Activated CD4-positive, alpha-beta memory T cell treated with anti-CD3 and anti-CD28 coated beads for 36 hours (primary cell): ENCODE data around the gene TRANK1. TPM values are rescaled to one million over a fixed set of nuclear protein-coding genes. Genes with fewer than 3 reads are reported as not detected.
"Not testable (repeated sequence)": the region's sequence is repeated elsewhere in the genome, so short reads cannot be mapped to it uniquely, and the experiment has no call there.

Experiments used
- CTCF ChIA-PET: fragments of 350-600 bp; sonication (Branson Sonifier 250); formaldehyde crosslinking; loops from one replicate; lab custom pipeline; 2021; ENCODE audit warnings: antibody characterized with exemption, inconsistent platforms; lab: Charles Lee
- POLR2A ChIA-PET: fragments of 350-600 bp; sonication (Branson Sonifier 250); formaldehyde crosslinking; loops from one replicate; lab custom pipeline; 2021; ENCODE audit warnings: antibody characterized with exemption; lab: Charles Lee
- DNase-seq: peaks from one replicate; pipeline ENCODE4 v3.0.0-alpha.2; 2020
- H3K27ac Mint-ChIP-seq: one replicate; pipeline ENCODE4 v1.8.0; 2021; ENCODE audit warnings: mixed read lengths
- H3K27me3 Mint-ChIP-seq: one replicate; pipeline ENCODE4 v1.8.0; 2021; ENCODE audit warnings: mixed read lengths
- H3K36me3 Mint-ChIP-seq: one replicate; pipeline ENCODE4 v1.8.0; 2021; ENCODE audit warnings: mixed read lengths
- H3K4me1 Mint-ChIP-seq: one replicate; pipeline ENCODE4 v1.8.0; 2021; ENCODE audit warnings: low read depth, mixed read lengths
- H3K4me3 Mint-ChIP-seq: one replicate; pipeline ENCODE4 v1.8.0; 2021; ENCODE audit warnings: mild to moderate bottlenecking, mixed read lengths
- H3K9me3 Mint-ChIP-seq: one replicate; pipeline ENCODE4 v1.8.0; 2021; ENCODE audit warnings: mixed read lengths
- intact Hi-C: fragments of 100-400 bp; cut with micrococcal nuclease; formaldehyde crosslinking; loops from one replicate; pipeline ENCODE4 v1.15.1; 2023
- total RNA-seq, 2 experiments: library from RNA; stranded (reverse); gene quantifications; one replicate each; pipeline ENCODE4 v1.2.3, GENCODE V29; 2021

Gene TRANK1
- total RNA-seq, 2 experiments from 2014 or later = 11.7 to 17.1 TPM

- peak overlapping the region; percentile 81 for H3K27ac Mint-ChIP-seq
- intact Hi-C loops = loop anchor here (1.0 to 2.0 kb wide), 5 partner anchors 15 to 233 kb away; partner anchors contain the start of genes EPM2AIP1 and MLH1
- no peaks in the 10 kb centered on the region for H3K9me3 Mint-ChIP-seq
- peak overlapping the region; percentile 59 for H3K4me3 Mint-ChIP-seq
- POLR2A ChIA-PET = interaction anchor here (0.9 to 1.3 kb wide), 2 partner anchors 16 to 36 kb away, joined by 4 to 5 read pairs; no protein-coding TSS in a partner anchor
- peak; percentile 47 for DNase-seq
- CTCF ChIA-PET = interaction anchor here (0.7 to 1.1 kb wide), 6 partner anchors 17 to 329 kb away, joined by 3 to 8 read pairs (median 3); no protein-coding TSS in a partner anchor
- H3K36me3 Mint-ChIP-seq = no peaks in the 10 kb centered on the region
- H3K27me3 Mint-ChIP-seq = no peaks in the 10 kb centered on the region
- H3K4me1 Mint-ChIP-seq = peaks cover 41% of the 10 kb centered on the region
These were observed 32.7 kb downstream of the TRANK1 start for GRCh38 chr3:36911990-36912804.

- no peak overlapping the region for H3K4me3 Mint-ChIP-seq
- ChIA-PET CTCF (no interaction called here), POLR2A (no interaction called here)
- intact Hi-C loops = loop anchor here (10.0 kb wide), 1 partner anchor 415 kb away; no protein-coding TSS in a partner anchor
- H3K27ac Mint-ChIP-seq = no peak overlapping the region
- H3K36me3 Mint-ChIP-seq = no peaks in the 10 kb centered on the region
- DNase-seq = no peak
- H3K9me3 Mint-ChIP-seq = no peaks in the 10 kb centered on the region
- peaks cover 61% of the 10 kb centered on the region for H3K4me1 Mint-ChIP-seq
- H3K27me3 Mint-ChIP-seq = no peaks in the 10 kb centered on the region
These were observed 35.2 kb downstream of the TRANK1 start for GRCh38 chr3:36909666-36910065.

GRCh38 chr3:36909181-36909580, 35.7 kb downstream of the TRANK1 start:
- H3K9me3 Mint-ChIP-seq = no peaks in the 10 kb centered on the region
- DNase-seq = no peak
- intact Hi-C loops = loop anchor here (10.0 kb wide), 1 partner anchor 416 kb away; no protein-coding TSS in a partner anchor
- ChIA-PET POLR2A (no interaction called here), CTCF (no interaction called here)
- no peak overlapping the region for H3K27ac Mint-ChIP-seq
- peak overlapping the region; percentile 83 for H3K4me3 Mint-ChIP-seq
- peaks cover 64% of the 10 kb centered on the region for H3K4me1 Mint-ChIP-seq
- no peaks in the 10 kb centered on the region for H3K36me3 Mint-ChIP-seq
- H3K27me3 Mint-ChIP-seq = no peaks in the 10 kb centered on the region

- peak overlapping the region; percentile 83 for H3K4me3 Mint-ChIP-seq
- intact Hi-C loops = loop anchor here (1.0 to 10.0 kb wide), 6 partner anchors 10 to 416 kb away; partner anchors contain the start of genes EPM2AIP1, MLH1 and TRANK1
- H3K27me3 Mint-ChIP-seq = no peaks in the 10 kb centered on the region
- POLR2A ChIA-PET = interaction anchor here (2.1 kb wide), 1 partner anchor 36 kb away, joined by 8 read pairs; the partner anchor contains the start of gene TRANK1
- H3K27ac Mint-ChIP-seq = peak overlapping the region; percentile 85
- no peaks in the 10 kb centered on the region for H3K9me3 Mint-ChIP-seq
- CTCF ChIA-PET = interaction anchor here (1.3 to 5.6 kb wide), 2 partner anchors 14 to 50 kb away, joined by 3 to 69 read pairs; no protein-coding TSS in a partner anchor
- DNase-seq = no peak
- no peaks in the 10 kb centered on the region for H3K36me3 Mint-ChIP-seq
- peaks cover 63% of the 10 kb centered on the region for H3K4me1 Mint-ChIP-seq
These were observed 36.1 kb downstream of the TRANK1 start for GRCh38 chr3:36908647-36909180.

- ChIA-PET POLR2A (interaction anchor here (1.0 to 2.1 kb wide), 2 partner anchors 10 to 37 kb away, joined by 3 to 8 read pairs; partner anchors contain the start of gene TRANK1), CTCF (interaction anchor here (0.6 to 5.6 kb wide), 4 partner anchors 13 to 72 kb away, joined by 3 to 69 read pairs (median 4); no protein-coding TSS in a partner anchor)
- intact Hi-C loops = loop anchor here (1.0 to 10.0 kb wide), 7 partner anchors 10 to 417 kb away; partner anchors contain the start of genes EPM2AIP1, MLH1 and TRANK1
- DNase-seq = peak; percentile 80
- no peaks in the 10 kb centered on the region for H3K27me3 Mint-ChIP-seq
- peak overlapping the region; percentile 85 for H3K27ac Mint-ChIP-seq
- H3K4me1 Mint-ChIP-seq = peaks cover 63% of the 10 kb centered on the region
- no peaks in the 10 kb centered on the region for H3K9me3 Mint-ChIP-seq
- peak overlapping the region; percentile 83 for H3K4me3 Mint-ChIP-seq
- no peaks in the 10 kb centered on the region for H3K36me3 Mint-ChIP-seq
These were observed 36.8 kb downstream of the TRANK1 start for GRCh38 chr3:36907911-36908646.

- Mint-ChIP-seq H3K27ac (peak overlapping the region; percentile 61), H3K36me3 (peaks cover 5% of the 10 kb centered on the region), H3K27me3 (no peaks in the 10 kb centered on the region), H3K9me3 (no peaks in the 10 kb centered on the region), H3K4me1 (peaks cover 64% of the 10 kb centered on the region), H3K4me3 (peak overlapping the region; percentile 62)
- peak; percentile 19 for DNase-seq
- ChIA-PET CTCF (interaction anchor here (0.6 to 5.6 kb wide), 8 partner anchors 10 to 52 kb away, joined by 3 to 69 read pairs (median 4); no protein-coding TSS in a partner anchor), POLR2A (interaction anchor here (1.1 to 2.1 kb wide), 3 partner anchors 11 to 38 kb away, joined by 3 to 8 read pairs (median 5); partner anchors contain the start of gene TRANK1)
- intact Hi-C loops = loop anchor here (2.0 to 10.0 kb wide), 2 partner anchors 64 to 418 kb away; no protein-coding TSS in a partner anchor
These were observed 38.2 kb downstream of the TRANK1 start for GRCh38 chr3:36906504-36907149.

- Mint-ChIP-seq H3K27ac (peak overlapping the region; percentile 43), H3K36me3 (peaks cover 5% of the 10 kb centered on the region), H3K4me1 (peaks cover 74% of the 10 kb centered on the region), H3K27me3 (no peaks in the 10 kb centered on the region), H3K9me3 (no peaks in the 10 kb centered on the region), H3K4me3 (peak overlapping the region; percentile 3)
- peak; percentile 30 for DNase-seq
- ChIA-PET POLR2A (interaction anchor here (0.6 to 1.3 kb wide), 3 partner anchors 13 to 954 kb away, joined by 3 to 4 read pairs (median 3); no protein-coding TSS in a partner anchor), CTCF (interaction anchor here (0.6 to 5.6 kb wide), 8 partner anchors 12 to 448 kb away, joined by 3 to 69 read pairs (median 4); partner anchors contain the start of genes EPM2AIP1 and MLH1)
- intact Hi-C loops = loop anchor here (10.0 kb wide), 1 partner anchor 419 kb away; no protein-coding TSS in a partner anchor
These were observed 39.3 kb downstream of the TRANK1 start for GRCh38 chr3:36905545-36905944.

GRCh38 chr3:36904641-36905040, 40.2 kb downstream of the TRANK1 start:
- POLR2A ChIA-PET = interaction anchor here (2.0 kb wide), 1 partner anchor 28 kb away, joined by 6 read pairs; no protein-coding TSS in a partner anchor

GRCh38 chr3:36904065-36904464, 40.8 kb downstream of the TRANK1 start:
- not testable (repeated sequence) for H3K4me3 Mint-ChIP-seq, H3K27ac Mint-ChIP-seq
- intact Hi-C loops = loop anchor here (10.0 kb wide), 1 partner anchor 421 kb away; no protein-coding TSS in a partner anchor

More at GRCh38 chr3:36904641-36905040, 40.2 kb downstream of the TRANK1 start:
- no peak for DNase-seq
- Mint-ChIP-seq H3K4me1 (peaks cover 78% of the 10 kb centered on the region), H3K36me3 (peaks cover 5% of the 10 kb centered on the region), H3K4me3 (no peak overlapping the region), H3K27me3 (no peaks in the 10 kb centered on the region), H3K9me3 (no peaks in the 10 kb centered on the region), H3K27ac (no peak overlapping the region)
- CTCF ChIA-PET = interaction anchor here (1.1 to 5.6 kb wide), 4 partner anchors 17 to 88 kb away, joined by 5 to 69 read pairs (median 10); partner anchors contain the start of genes EPM2AIP1 and MLH1
- intact Hi-C loops = loop anchor here (10.0 kb wide), 1 partner anchor 420 kb away; no protein-coding TSS in a partner anchor

More at GRCh38 chr3:36904065-36904464, 40.8 kb downstream of the TRANK1 start:
- H3K9me3 Mint-ChIP-seq, H3K27me3 Mint-ChIP-seq, DNase-seq, H3K36me3 Mint-ChIP-seq: not testable (repeated sequence)
- ChIA-PET POLR2A (interaction anchor here (2.0 kb wide), 1 partner anchor 28 kb away, joined by 6 read pairs; no protein-coding TSS in a partner anchor), CTCF (interaction anchor here (1.9 to 5.6 kb wide), 2 partner anchors 35 to 54 kb away, joined by 4 to 69 read pairs; no protein-coding TSS in a partner anchor)
- H3K4me1 Mint-ChIP-seq = peaks cover 77% of the 10 kb centered on the region
